GM15510 (cell line): ENCODE results near the gene HS1BP3.

Source experiments
- POLR2A ChIP-seq: IDR thresholded peaks from 3 replicates; pipeline ENCODE4 v1.6.1; 2011; ENCODE audit warnings: borderline replicate concordance; ENCODE audit not compliant: insufficient read length; ENCODE audit errors: extremely low read depth

Gene HS1BP3

GRCh38 chr2:20604951-20605381, 45.9 kb downstream of the HS1BP3 start:
- no peak for TF ChIP-seq POLR2A

DNA sequence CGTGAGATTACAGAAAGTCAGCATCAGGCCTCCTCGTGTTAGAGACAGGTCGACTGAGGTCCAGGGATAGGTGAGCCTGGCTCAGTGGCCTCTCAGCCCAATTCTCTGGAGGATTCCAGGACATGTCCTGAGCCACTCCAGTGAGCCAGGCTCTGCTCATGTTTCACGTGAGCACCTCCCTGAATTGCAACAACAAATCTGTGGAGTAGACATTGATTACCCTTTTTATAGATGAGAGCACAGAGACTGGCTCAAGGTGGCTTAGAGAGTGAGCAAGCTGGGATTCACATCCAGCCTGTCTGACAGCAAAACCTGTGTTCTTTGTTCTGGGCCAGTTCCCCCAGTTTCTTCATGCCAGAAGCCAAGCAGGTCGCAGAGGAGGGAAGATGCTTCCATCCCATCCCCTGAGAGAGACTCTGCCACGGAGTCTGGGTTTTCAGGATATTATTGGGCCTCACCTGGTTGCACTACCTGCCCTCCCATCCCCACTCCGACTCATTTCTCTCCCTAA, 46.4 kb downstream of the HS1BP3 start:
- no peak for TF ChIP-seq POLR2A

GRCh38 chr2:20603791-20604190, 47.1 kb downstream of the HS1BP3 start:
- no peak for TF ChIP-seq POLR2A

- no peak for TF ChIP-seq POLR2A
Observed at GRCh38 chr2:20602803-20603202, 48.1 kb downstream of the HS1BP3 start.

GRCh38 chr2:20600756-20601325, 50.1 kb downstream of the HS1BP3 start:
- no peak for TF ChIP-seq POLR2A

- no peak for TF ChIP-seq POLR2A
Observed at GRCh38 chr2:20599861-20600461, 50.9 kb downstream of the HS1BP3 start.

DNA sequence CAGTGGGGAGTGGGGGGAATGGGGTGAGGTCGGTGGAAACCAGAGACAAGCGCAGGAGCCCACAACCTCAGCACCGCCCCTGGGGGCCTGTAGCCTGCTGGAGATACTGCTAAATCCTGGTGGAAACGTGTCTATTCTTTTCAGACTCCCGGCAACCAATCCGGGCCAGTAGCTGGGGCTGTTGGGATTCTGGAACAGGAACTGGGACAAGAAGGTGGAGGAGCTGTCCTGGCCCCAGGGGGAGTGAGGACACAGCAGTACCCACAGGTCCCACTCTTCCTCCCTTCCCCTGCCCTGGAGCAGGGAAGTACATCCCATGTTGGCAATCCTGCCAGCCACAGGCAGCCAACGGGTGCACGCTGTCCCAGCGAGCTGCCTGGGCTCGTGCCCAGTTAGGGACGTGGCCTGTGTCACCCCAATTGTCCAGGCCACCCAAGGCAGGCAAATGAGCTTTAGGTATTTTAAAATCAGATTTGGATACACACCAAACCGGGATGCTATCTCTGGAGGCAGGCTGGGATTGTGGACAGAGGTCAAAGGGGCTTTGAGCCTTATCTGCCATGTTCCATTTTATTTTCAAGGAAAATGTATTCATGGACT, 51.8 kb downstream of the HS1BP3 start:
- TF ChIP-seq POLR2A, result no peak

DNA sequence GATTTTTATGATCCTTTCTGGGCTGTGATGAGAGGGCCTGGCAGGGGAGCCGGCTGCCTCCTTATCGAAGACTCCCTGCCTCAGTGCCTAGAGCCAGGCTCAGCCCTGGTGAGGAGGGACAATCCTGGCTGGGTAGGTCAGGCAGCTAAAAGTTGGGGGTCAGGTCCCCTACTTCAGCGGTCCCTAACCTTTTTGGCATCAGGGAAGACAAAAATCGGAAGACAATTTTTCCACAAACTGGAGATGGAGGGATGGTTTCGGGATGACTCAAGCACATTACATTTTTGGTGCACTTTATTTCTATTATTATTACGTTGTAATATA, 53.1 kb downstream of the HS1BP3 start:
- no peak for TF ChIP-seq POLR2A

GRCh38 chr2:20596973-20597859, 53.7 kb downstream of the HS1BP3 start:
- TF ChIP-seq POLR2A, result no peak

DNA sequence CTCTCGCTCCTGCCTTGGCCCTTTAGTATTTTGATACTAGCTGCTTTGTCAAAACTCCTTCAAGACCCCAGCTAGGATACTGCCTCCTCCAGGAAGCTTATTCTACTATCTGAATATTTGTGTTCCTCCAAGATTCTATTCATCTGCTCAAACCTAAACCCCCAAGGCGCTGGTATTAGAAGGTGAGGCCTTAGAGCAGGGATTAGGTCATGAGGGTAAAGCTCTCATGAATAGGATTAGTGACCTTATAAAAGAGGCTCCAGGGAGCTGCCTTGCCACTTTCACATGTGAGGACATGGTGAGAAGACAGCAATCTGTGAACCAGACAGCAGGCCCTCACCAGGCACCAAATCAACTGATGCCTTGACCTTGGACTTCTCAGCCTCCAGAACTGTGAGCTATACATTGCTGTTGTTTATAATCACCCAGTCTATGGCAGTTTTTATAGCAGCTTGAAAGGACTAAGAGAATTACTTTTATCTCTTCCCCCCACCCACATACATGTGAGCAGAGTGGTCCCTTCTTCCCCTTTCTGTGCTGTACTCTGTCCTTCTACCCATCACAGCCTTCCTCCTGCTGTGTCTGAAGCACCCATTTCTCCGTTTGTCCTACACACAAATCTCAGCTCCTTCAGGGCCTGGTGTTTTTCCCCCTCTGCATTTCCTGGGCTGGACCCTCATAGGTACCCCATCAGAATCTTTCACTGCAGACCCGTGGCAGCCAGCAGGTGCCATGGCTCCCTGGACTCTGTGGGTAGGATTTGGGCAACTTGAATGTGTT, 54.5 kb downstream of the HS1BP3 start:
- no peak for TF ChIP-seq POLR2A

GRCh38 chr2:20595439-20596192, 55.3 kb downstream of the HS1BP3 start:
- TF ChIP-seq POLR2A, result peak; percentile 36

DNA sequence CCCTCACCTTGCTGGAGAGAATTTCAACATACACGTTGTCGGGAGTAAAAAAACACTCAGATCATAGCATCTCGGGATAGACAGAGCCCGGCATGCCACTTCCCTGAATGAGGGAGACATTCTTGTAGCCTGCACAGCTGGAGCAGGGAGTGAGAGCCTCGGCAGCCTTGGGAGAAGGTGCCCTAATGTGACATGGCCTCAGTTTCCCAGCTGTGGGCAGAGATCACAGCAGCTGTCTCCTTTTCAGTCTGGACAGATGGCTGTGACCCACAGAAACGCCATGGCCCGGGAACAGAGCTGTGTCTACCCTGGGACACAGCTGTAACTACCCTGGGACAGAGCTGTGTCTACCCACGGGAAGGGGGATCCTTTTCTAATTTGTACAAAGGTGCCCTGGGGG, 55.9 kb downstream of the HS1BP3 start:
- no peak for TF ChIP-seq POLR2A

- TF ChIP-seq POLR2A, result no peak
Observed at GRCh38 chr2:20594048-20594750, 56.7 kb downstream of the HS1BP3 start.

DNA sequence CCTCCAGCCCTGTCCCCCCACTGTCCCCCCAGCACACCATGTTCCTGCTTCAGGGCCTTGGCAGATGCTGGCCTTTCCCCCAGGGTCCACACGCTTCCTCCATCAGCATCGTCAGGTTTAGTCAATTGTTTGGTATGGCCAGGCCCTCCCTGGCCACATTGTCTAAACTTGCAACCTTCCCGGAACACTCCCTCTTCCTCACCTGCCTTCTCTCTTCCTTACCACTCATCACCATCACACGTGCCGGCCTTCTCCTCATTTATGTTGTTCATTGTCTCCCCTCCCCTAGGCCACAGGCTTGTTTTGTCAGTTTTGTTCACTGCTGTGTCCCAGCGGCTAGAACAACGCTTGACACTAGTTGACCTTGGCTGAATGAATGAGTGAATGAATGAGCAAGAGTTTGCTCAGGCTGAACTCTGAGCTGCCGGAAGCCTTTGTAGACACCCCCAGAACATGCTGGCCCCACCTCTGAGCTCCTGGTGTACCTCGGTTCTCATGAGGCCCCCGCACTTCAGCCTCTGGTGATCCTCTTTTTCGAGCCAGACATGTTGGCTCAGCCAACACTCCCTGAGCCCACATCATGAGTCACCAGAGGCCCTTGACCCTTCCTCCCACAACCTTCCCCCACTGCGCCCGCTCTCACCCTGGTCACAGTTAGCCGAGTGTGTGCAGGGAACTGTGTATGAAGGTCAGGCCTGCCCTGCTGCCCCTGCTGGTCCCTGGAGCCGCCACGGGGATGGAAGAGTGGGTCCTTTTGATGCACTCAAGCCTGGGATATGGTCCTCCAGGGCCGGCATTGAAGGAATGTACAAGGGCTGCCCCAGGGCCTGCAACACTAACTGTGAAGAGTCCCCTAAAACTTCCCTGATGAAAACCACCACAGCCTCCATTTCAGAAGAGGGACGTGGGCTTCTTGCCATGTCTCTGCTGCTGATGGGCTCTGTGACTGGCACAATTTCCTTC, 57.5 kb downstream of the HS1BP3 start:
- TF ChIP-seq POLR2A, result no peak
